Testis (tissue), 3 donors: Measurements from ENCODE around the gene KLF9. TPM values are rescaled to one million over a fixed set of nuclear protein-coding genes. Genes with fewer than 3 reads are reported as not detected.
A peak's percentile ranks its signal among the peaks of the same experiment; 100 is the strongest.

Experiments
- DNase-seq: peaks from one replicate; pipeline ENCODE4 v3.0.0-alpha.2; 2019
- H3K27ac ChIP-seq, 2 donors: fragments of 200-600 bp; sonication (generic); one replicate each; pipeline ENCODE4 v1.5.1; 2019
- H3K27me3 ChIP-seq: fragments of 200-600 bp; sonication (generic); one replicate; pipeline ENCODE4 v1.5.1; 2019
- H3K36me3 ChIP-seq: fragments of 200-600 bp; sonication (generic); one replicate; pipeline ENCODE4 v1.5.1; 2017; ENCODE audit warnings: low read depth; ENCODE audit errors: missing control alignments
- H3K4me1 ChIP-seq: fragments of 200-600 bp; sonication (generic); one replicate; pipeline ENCODE4 v1.5.1; 2019
- H3K4me3 ChIP-seq, 2 donors: fragments of 200-600 bp; sonication (generic); one replicate each; pipeline ENCODE4 v1.5.1; 2017 to 2019
- H3K9me3 ChIP-seq: fragments of 200-600 bp; sonication (generic); one replicate; pipeline ENCODE4 v1.5.1; 2017
- POLR2A ChIP-seq: fragments of 450-650 bp; IDR thresholded peaks from one replicate; pipeline ENCODE4 v1.6.1; 2017; ENCODE audit warnings: antibody characterized with exemption, mild to moderate bottlenecking, moderate library complexity
- WGBS, 2 donors: methylation state at CpG; one replicate each; pipeline ENCODE4 v1.1.5; 2018; 5-methylcytosine and 5-hydroxymethylcytosine counted together
- intact Hi-C: fragments of 100-400 bp; cut with DNase I; formaldehyde crosslinking; loops from one replicate; pipeline ENCODE4 v1.15.1; 2023; ENCODE audit warnings: low total_unique reads
- polyA plus RNA-seq: library from polyadenylated mRNA; stranded (reverse); fragments of 350-450 nt; fragmentation: Illumina TruSeq; extraction: RNeasy Lipid Tissue Mini Kit (QIAGEN cat#74804); gene quantifications from one replicate; pipeline ENCODE4 v1.2.3, GENCODE V29; 2014; ENCODE audit warnings: low read depth, low replicate concordance; ENCODE audit not compliant: insufficient read depth
- total RNA-seq, 2 donors: library from RNA; depleted of rRNA; stranded (reverse); fragments of >200 nt; gene quantifications; one replicate each; pipeline ENCODE4 v1.2.3, GENCODE V29; 2016
- TF ChIP-seq, protein P1 (sequence below), 3 experiments: fragments of 450-650 bp in 2 of 3; fragments of 200-600 bp in 1 of 3; sonication (generic) in 1 of 3; IDR thresholded peaks; one replicate each; pipeline ENCODE4 v1.5.1; 2016 to 2019; ENCODE audit warnings: antibody characterized with exemption in 3 of 3, mild to moderate bottlenecking in 2 of 3, moderate library complexity in 1 of 3

Gene KLF9
- total and polyA plus RNA-seq, 3 donors from 2014 or later = 11.8 to 47.9 (median 39.8) TPM

DNA sequence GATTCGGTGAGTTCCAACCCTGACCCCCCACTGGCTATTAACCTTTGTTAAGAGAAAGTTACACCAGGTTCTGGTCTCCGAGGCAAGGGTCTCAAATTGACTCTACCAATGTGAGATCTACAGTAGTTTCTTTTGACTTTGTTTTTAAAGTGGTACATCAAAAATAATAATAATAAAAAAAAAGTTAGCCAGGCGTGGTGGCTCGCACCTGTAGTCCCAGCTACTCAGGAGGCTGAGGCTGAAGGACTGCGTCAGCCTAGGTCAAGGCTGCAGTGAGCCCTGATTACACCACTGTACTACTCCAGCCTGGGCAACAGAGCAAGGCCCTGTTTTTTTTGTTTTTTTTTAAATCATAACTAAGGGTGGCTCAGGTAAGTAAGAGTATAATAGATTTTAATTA is 1.0 kb upstream of the KLF9 start:
- Histone ChIP-seq H3K4me1 (peaks cover 20% of the 10 kb centered on the region), H3K27me3 (no peaks in the 10 kb centered on the region), H3K4me3 (no peak overlapping the region), H3K36me3 (no peaks in the 10 kb centered on the region), H3K27ac (peak overlapping the region; percentile 98 to 99), H3K9me3 (no peaks in the 10 kb centered on the region)
- TF ChIP-seq, protein P1, sequence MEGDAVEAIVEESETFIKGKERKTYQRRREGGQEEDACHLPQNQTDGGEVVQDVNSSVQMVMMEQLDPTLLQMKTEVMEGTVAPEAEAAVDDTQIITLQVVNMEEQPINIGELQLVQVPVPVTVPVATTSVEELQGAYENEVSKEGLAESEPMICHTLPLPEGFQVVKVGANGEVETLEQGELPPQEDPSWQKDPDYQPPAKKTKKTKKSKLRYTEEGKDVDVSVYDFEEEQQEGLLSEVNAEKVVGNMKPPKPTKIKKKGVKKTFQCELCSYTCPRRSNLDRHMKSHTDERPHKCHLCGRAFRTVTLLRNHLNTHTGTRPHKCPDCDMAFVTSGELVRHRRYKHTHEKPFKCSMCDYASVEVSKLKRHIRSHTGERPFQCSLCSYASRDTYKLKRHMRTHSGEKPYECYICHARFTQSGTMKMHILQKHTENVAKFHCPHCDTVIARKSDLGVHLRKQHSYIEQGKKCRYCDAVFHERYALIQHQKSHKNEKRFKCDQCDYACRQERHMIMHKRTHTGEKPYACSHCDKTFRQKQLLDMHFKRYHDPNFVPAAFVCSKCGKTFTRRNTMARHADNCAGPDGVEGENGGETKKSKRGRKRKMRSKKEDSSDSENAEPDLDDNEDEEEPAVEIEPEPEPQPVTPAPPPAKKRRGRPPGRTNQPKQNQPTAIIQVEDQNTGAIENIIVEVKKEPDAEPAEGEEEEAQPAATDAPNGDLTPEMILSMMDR (IDR thresholded peaks at IDR 0.05) = no peak
- TF ChIP-seq POLR2A = no peak
- WGBS, 2 donors = 71 to 74% methylated on average over 5 of the region's 5 CpGs
- intact Hi-C loops = loop anchor here (5.0 kb wide), 1 partner anchor 67 kb away; no protein-coding TSS in a partner anchor
- no peak for DNase-seq

GRCh38 chr9:70415041-70415440 is 584 bp upstream of the KLF9 start:
- peaks cover 24% of the 10 kb centered on the region for H3K4me1 ChIP-seq
- H3K27me3 ChIP-seq = no peaks in the 10 kb centered on the region
- TF ChIP-seq, protein P1 (IDR thresholded peaks at IDR 0.05) = no peak
- TF ChIP-seq POLR2A = no peak
- intact Hi-C loops = loop anchor here (5.0 kb wide), 1 partner anchor 67 kb away; no protein-coding TSS in a partner anchor
- peak overlapping the region; percentile 98 to 99 for H3K27ac ChIP-seq
- H3K36me3 ChIP-seq = no peaks in the 10 kb centered on the region
- peak overlapping the region in 1 of 2 donors; percentile 95 for H3K4me3 ChIP-seq
- 38 to 44% methylated on average over 2 of the region's 2 CpGs for WGBS, 2 donors
- no peak for DNase-seq
- H3K9me3 ChIP-seq = no peaks in the 10 kb centered on the region

GRCh38 chr9:70413464-70413798 is 1.0 kb downstream of the KLF9 start:
- DNase-seq = no peak

GRCh38 chr9:70412832-70413463 is 1.5 kb downstream of the KLF9 start:
- 0 to 1% methylated on average over 23 to 36 of the region's 56 CpGs for WGBS, 2 donors
- H3K27ac ChIP-seq = peak overlapping the region; percentile 99
- DNase-seq = peak; percentile 74
- no peaks in the 10 kb centered on the region for H3K27me3 ChIP-seq
- H3K4me3 ChIP-seq = peak overlapping the region; percentile 87 to 95
- H3K9me3 ChIP-seq = no peaks in the 10 kb centered on the region
- H3K4me1 ChIP-seq = peaks cover 34% of the 10 kb centered on the region
- TF ChIP-seq, protein P1 (IDR thresholded peaks at IDR 0.05) = no peak
- TF ChIP-seq POLR2A = no peak
- H3K36me3 ChIP-seq = no peaks in the 10 kb centered on the region
- intact Hi-C loops = no loop called here

More at GRCh38 chr9:70413464-70413798, 1.0 kb downstream of the KLF9 start:
- WGBS, 2 donors = 1 to 2% methylated on average over 22 to 30 of the region's 53 CpGs
- no peaks in the 10 kb centered on the region for H3K9me3 ChIP-seq
- peak overlapping the region; percentile 87 to 95 for H3K4me3 ChIP-seq
- H3K36me3 ChIP-seq = no peaks in the 10 kb centered on the region
- peak overlapping the region; percentile 99 for H3K27ac ChIP-seq
- no peaks in the 10 kb centered on the region for H3K27me3 ChIP-seq
- TF ChIP-seq, protein P1 (IDR thresholded peaks at IDR 0.05) = no peak
- no peak for TF ChIP-seq POLR2A
- intact Hi-C loops = no loop called here
- peaks cover 36% of the 10 kb centered on the region for H3K4me1 ChIP-seq
